Thyroid gland (tissue), 4 donors: Measurements from ENCODE around the gene RAI1.

Source experiments
- CTCF ChIP-seq, 6 experiments: fragments of 200-600 bp in 3 of 6; fragments of 450-650 bp in 3 of 6; sonication (generic) in 3 of 6; IDR thresholded peaks; one replicate each; pipeline ENCODE4 v1.5.1; 2016 to 2019; ENCODE audit warnings: antibody characterized with exemption in 6 of 6, mild to moderate bottlenecking in 2 of 6, inconsistent platforms in 1 of 6, moderate library complexity in 1 of 6
- POLR2A ChIP-seq, 2 donors: fragments of 450-650 bp; IDR thresholded peaks; one replicate each; pipeline ENCODE4 v1.6.1; 2017; ENCODE audit warnings: antibody characterized with exemption in 2 of 2, mild to moderate bottlenecking in 2 of 2, moderate library complexity in 1 of 2

GRCh38 chr17:17730250-17730935, 49.1 kb downstream of the RAI1 start:
- no peak for TF ChIP-seq CTCF (IDR thresholded peaks at IDR 0.05)
- TF ChIP-seq POLR2A (IDR thresholded peaks at IDR 0.05): no peak
